Measurements from ENCODE around the gene RAB5A. TPM values are rescaled to one million over a fixed set of nuclear protein-coding genes. Genes with fewer than 3 reads are reported as not detected.

Gene RAB5A
- total and polyA plus RNA-seq, 2 of the 4 experiments (the other 2 are of a cell fraction) = 33.3 to 46.4 TPM

- in situ Hi-C loops (cut with MboI; ENCODE audit: low sequenced_read_pairs) = no loop called here
- Histone ChIP-seq H3K27me3 (ENCODE audit: control insufficient read depth, insufficient read depth, low read length) (no peaks in the 10 kb centered on the region), H2BK20ac (ENCODE audit: low read depth, low read length) (no peak overlapping the region), H3K23ac (ENCODE audit: low read depth, low read length) (no peak overlapping the region), H4K8ac (ENCODE audit: low read depth in 2 of 2, low read length in 2 of 2) (no peak overlapping the region), H3K9me1 (ENCODE audit: insufficient read depth, low read length) (no peaks in the 10 kb centered on the region), H2BK120ac (ENCODE audit: low read depth, low read length) (no peak overlapping the region), H2BK15ac (ENCODE audit: low read depth, low read length) (no peak overlapping the region), H3K9ac (ENCODE audit: low read depth, low read length) (no peak overlapping the region), H2AFZ (replicated peaks; ENCODE audit: low read length, poor library complexity) (no peak overlapping the region), H3K4me1 (ENCODE audit: control insufficient read depth, insufficient read depth, low read length) (no peaks in the 10 kb centered on the region), H2AK5ac (ENCODE audit: low read depth, low read length) (no peak overlapping the region), H3K4ac (ENCODE audit: low read depth, low read length) (no peak overlapping the region), H3K4me2 (ENCODE audit: low read depth, low read length) (no peak overlapping the region), H3K36me3 (ENCODE audit: control insufficient read depth, insufficient read depth, low read length) (no peaks in the 10 kb centered on the region), H4K91ac (ENCODE audit: insufficient read depth, low read depth, low read length) (no peak overlapping the region), H2AK9ac (replicated peaks; ENCODE audit: low read depth, low read length, poor library complexity) (no peak overlapping the region), H3K18ac (ENCODE audit: low read depth, low read length) (no peak overlapping the region), H3K56ac (ENCODE audit: extremely low read depth, insufficient read depth, low read length) (no peak overlapping the region), H2BK5ac (ENCODE audit: low read depth, low read length, poor library complexity, severe bottlenecking) (no peak overlapping the region), H4K5ac (ENCODE audit: low read depth, low read length) (no peak overlapping the region), H3K27ac (ENCODE audit: insufficient read depth, low read length) (no peak overlapping the region), H4K20me1 (ENCODE audit: insufficient read depth, low read length) (no peaks in the 10 kb centered on the region), H3K79me1 (ENCODE audit: low read depth in 1 of 2, low read length in 2 of 2) (no peaks in the 10 kb centered on the region), H3K14ac (replicated peaks; ENCODE audit: low read depth, low read length) (no peak overlapping the region), H3K9me3 (ENCODE audit: control insufficient read depth, insufficient read depth, low read length) (no peaks in the 10 kb centered on the region), H3K4me3 (ENCODE audit: insufficient read depth, low read depth, low read length) (no peak overlapping the region)
- no peak for DNase-seq
- TF ChIP-seq CTCF (conservative IDR thresholded peaks at IDR 0.05; ENCODE audit: low read depth, low read length) = no peak
- no peak for TF ChIP-seq POLR2A (IDR thresholded peaks at IDR 0.05; ENCODE audit: low read depth, low read length)
- TF ChIP-seq NFE2L2 (IDR thresholded peaks at IDR 0.05; ENCODE audit: low read depth, low read length) = no peak
- TF ChIP-seq MAZ (IDR thresholded peaks at IDR 0.05; ENCODE audit: borderline replicate concordance, low read depth, low read length) = no peak
- no peak for TF ChIP-seq CHD1 (IDR thresholded peaks at IDR 0.05; ENCODE audit: low read depth, low read length)
- no peak for TF ChIP-seq RFX5 (IDR thresholded peaks at IDR 0.05; ENCODE audit: low read depth, low read length)
- no CpG with 5 or more reads among the region's 2 CpGs for WGBS, 2 experiments (ENCODE audit: extremely low coverage in 2 of 2, insufficient read length in 1 of 2)
- CTCF ChIA-PET = no interaction called here
- POLR2A ChIA-PET (ENCODE audit: unreplicated experiment) = no interaction called here
- BruUV-seq (replicated peaks) = no TSS peak
- ATAC-seq (ENCODE audit: low read depth) = peak; percentile 42; the same call in 1 of the 2 replicates
- intact Hi-C loops (cut with micrococcal nuclease) = no loop called here
- dilution Hi-C loops (cut with HindIII; ENCODE audit: low sequenced_read_pairs, unreplicated experiment) = no loop called here
These were observed 76.9 kb downstream of the RAB5A start for GRCh38 chr3:20023623-20024405.

Data from IMR-90 (cell line).